LNCaP clone FGC (cell line): ENCODE results near the gene PPP2R5C.

Source experiments
- DNase-seq: peaks from one replicate; pipeline ENCODE4 v3.0.0-alpha.2; 2011; ENCODE audit warnings: low read depth
- H3K4me3 ChIP-seq: 2 replicates; pipeline ENCODE4 v1.5.1; 2011; ENCODE audit warnings: mild to moderate bottlenecking, low read depth, low read length, control low read depth
- CTCF ChIP-seq: IDR thresholded peaks from 2 replicates; pipeline ENCODE4 v1.5.1; 2012; ENCODE audit warnings: mild to moderate bottlenecking; ENCODE audit not compliant: control insufficient read depth, insufficient read depth; ENCODE audit errors: extremely low read depth

PPP2R5C gene

GRCh38 chr14:101916816-101917412 is 155.4 kb downstream of the PPP2R5C start:
- no peak for DNase-seq

GRCh38 chr14:101917413-101918017 is 156.0 kb downstream of the PPP2R5C start:
- H3K4me3 ChIP-seq, result no peak overlapping the region
- no peak for DNase-seq
- TF ChIP-seq CTCF, result no peak

More at GRCh38 chr14:101916816-101917412, 155.4 kb downstream of the PPP2R5C start:
- no peak overlapping the region for H3K4me3 ChIP-seq
- TF ChIP-seq CTCF, result no peak

- no peak overlapping the region for H3K4me3 ChIP-seq
- DNase-seq, result no peak
- TF ChIP-seq CTCF, result no peak
These were observed 156.8 kb downstream of the PPP2R5C start for GRCh38 chr14:101918065-101918989.

GRCh38 chr14:101920271-101920670 is 158.8 kb downstream of the PPP2R5C start:
- TF ChIP-seq CTCF, result no peak
- DNase-seq, result no peak

GRCh38 chr14:101922866-101923265 is 161.4 kb downstream of the PPP2R5C start:
- DNase-seq, result no peak
- H3K4me3 ChIP-seq, result no peak overlapping the region
- TF ChIP-seq CTCF, result no peak

More at GRCh38 chr14:101920271-101920670, 158.8 kb downstream of the PPP2R5C start:
- H3K4me3 ChIP-seq, result no peak overlapping the region

GRCh38 chr14:101925152-101925551 is 163.6 kb downstream of the PPP2R5C start:
- H3K4me3 ChIP-seq, result no peak overlapping the region
- TF ChIP-seq CTCF, result no peak
- DNase-seq, result no peak
